ENCODE measurements around the gene FAM216B. TPM values are rescaled to one million over a fixed set of nuclear protein-coding genes. Genes with fewer than 3 reads are reported as not detected.
"Not testable (repeated sequence)": the region's sequence is repeated elsewhere in the genome, so short reads cannot be mapped to it uniquely, and the experiment has no call there.

Gene FAM216B
- polyA plus RNA-seq, 1 of the 3 experiments (the other 2 are of a cell fraction) = not detected

DNA sequence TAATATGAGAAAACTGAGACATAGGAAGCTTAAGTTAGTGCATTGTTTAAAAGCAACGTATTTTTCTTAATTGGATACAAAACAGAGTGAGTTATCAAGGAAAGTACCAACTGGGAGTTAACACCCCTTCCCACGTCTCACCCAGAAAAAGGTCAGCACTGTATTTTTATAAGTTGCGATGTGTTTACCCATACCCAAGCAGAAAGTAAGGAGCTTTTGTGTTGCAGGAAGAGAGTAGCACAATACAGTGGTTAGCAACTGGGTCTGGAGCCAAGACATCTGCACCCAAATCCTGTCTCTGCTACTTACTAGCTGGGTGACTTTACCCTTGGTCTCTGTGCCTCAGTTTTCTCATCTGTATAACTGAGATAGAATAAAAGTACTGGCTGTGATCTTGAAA, 34.3 kb downstream of the FAM216B start (continued):
- TF ChIP-seq EZH2phosphoT487 (IDR thresholded peaks at IDR 0.05; ENCODE audit: borderline replicate concordance, low read depth) = no peak
- TF ChIP-seq NRF1 (IDR thresholded peaks at IDR 0.05; ENCODE audit: low read depth, low read length) = no peak
- no peak for TF ChIP-seq JUND (IDR thresholded peaks at IDR 0.05)
- TF ChIP-seq, protein P1, sequence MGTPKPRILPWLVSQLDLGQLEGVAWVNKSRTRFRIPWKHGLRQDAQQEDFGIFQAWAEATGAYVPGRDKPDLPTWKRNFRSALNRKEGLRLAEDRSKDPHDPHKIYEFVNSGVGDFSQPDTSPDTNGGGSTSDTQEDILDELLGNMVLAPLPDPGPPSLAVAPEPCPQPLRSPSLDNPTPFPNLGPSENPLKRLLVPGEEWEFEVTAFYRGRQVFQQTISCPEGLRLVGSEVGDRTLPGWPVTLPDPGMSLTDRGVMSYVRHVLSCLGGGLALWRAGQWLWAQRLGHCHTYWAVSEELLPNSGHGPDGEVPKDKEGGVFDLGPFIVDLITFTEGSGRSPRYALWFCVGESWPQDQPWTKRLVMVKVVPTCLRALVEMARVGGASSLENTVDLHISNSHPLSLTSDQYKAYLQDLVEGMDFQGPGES (IDR thresholded peaks at IDR 0.05; ENCODE audit: low read depth, low read length) = no peak
- TF ChIP-seq MXI1 (IDR thresholded peaks at IDR 0.05; ENCODE audit: low read depth, low read length) = no peak

DNA sequence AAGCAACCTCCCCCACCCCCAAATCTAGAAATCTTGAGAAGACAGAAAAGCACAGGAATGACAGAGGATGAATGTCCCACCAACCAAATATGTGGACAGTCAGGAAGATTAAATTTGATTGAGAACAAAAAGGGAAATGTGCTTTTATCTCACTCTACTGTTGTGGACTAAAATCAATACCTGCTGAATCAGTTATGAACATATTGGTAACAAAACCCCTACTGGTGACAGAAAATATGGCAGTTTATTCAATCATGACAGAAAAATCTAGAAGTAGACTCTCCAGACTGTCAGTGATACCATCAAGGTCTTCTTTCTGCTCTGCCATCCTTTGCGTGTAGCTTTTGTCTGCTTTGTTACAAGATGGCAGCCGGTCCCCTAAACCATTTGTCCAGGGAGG, 35.2 kb downstream of the FAM216B start:
- Histone ChIP-seq H3K4me1 (ENCODE audit: control insufficient read depth in 1 of 2, insufficient read depth in 2 of 2, low read depth in 1 of 2, low read length in 1 of 2) (peaks cover 17 to 24% of the 10 kb centered on the region in 2 experiments), H4K20me1 (ENCODE audit: insufficient read depth) (no peaks in the 10 kb centered on the region), H3K27me3 (ENCODE audit: insufficient read depth) (no peaks in the 10 kb centered on the region), H3K79me2 (ENCODE audit: insufficient read depth) (no peaks in the 10 kb centered on the region), H3K27ac (ENCODE audit: low read depth in 2 of 2, low read length in 1 of 2) (peak overlapping the region in 1 of 2 experiments; percentile 14; a peak in 1 of 4 replicates), H3K9me2 (no peaks in the 10 kb centered on the region), H3K4me3 (ENCODE audit: low read depth in 2 of 2, low read length in 1 of 2) (no peak overlapping the region), H3K36me3 (replicated peaks in 1 of 2; ENCODE audit: control insufficient read depth in 1 of 2, insufficient read depth in 2 of 2, low read length in 1 of 2) (no peaks in the 10 kb centered on the region), H3K9me3 (no peaks in the 10 kb centered on the region), H3K4me2 (no peak overlapping the region), H3K9ac (no peak overlapping the region), H2AFZ (ENCODE audit: low read depth) (no peak overlapping the region), H3F3A (replicated peaks; ENCODE audit: insufficient read depth) (peaks cover 26% of the 10 kb centered on the region)
- WGBS (ENCODE audit: low lambda C conversion rate) = 79% methylated on average over 2 of the region's 2 CpGs
- POLR2A ChIA-PET = no interaction called here
- CTCF ChIA-PET = interaction anchor here (0.9 to 1.5 kb wide), 5 partner anchors 17 to 75 kb away, joined by 3 to 5 read pairs (median 3); no protein-coding TSS in a partner anchor
- DNase-seq = no peak
- no peak for TF ChIP-seq SIN3A (IDR thresholded peaks at IDR 0.05; ENCODE audit: borderline replicate concordance, low read depth, low read length)
- TF ChIP-seq TAF1 (IDR thresholded peaks at IDR 0.05; ENCODE audit: borderline replicate concordance, low read depth, low read length) = no peak
- TF ChIP-seq RFX5 (IDR thresholded peaks at IDR 0.05; ENCODE audit: low read length) = no peak
- TF ChIP-seq, protein P2, sequence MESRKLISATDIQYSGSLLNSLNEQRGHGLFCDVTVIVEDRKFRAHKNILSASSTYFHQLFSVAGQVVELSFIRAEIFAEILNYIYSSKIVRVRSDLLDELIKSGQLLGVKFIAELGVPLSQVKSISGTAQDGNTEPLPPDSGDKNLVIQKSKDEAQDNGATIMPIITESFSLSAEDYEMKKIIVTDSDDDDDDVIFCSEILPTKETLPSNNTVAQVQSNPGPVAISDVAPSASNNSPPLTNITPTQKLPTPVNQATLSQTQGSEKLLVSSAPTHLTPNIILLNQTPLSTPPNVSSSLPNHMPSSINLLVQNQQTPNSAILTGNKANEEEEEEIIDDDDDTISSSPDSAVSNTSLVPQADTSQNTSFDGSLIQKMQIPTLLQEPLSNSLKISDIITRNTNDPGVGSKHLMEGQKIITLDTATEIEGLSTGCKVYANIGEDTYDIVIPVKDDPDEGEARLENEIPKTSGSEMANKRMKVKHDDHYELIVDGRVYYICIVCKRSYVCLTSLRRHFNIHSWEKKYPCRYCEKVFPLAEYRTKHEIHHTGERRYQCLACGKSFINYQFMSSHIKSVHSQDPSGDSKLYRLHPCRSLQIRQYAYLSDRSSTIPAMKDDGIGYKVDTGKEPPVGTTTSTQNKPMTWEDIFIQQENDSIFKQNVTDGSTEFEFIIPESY (IDR thresholded peaks at IDR 0.05; ENCODE audit: borderline replicate concordance, low read depth) = no peak
- TF ChIP-seq RAD21 (IDR thresholded peaks at IDR 0.05; ENCODE audit: low read length) = no peak
- TF ChIP-seq, protein P3, sequence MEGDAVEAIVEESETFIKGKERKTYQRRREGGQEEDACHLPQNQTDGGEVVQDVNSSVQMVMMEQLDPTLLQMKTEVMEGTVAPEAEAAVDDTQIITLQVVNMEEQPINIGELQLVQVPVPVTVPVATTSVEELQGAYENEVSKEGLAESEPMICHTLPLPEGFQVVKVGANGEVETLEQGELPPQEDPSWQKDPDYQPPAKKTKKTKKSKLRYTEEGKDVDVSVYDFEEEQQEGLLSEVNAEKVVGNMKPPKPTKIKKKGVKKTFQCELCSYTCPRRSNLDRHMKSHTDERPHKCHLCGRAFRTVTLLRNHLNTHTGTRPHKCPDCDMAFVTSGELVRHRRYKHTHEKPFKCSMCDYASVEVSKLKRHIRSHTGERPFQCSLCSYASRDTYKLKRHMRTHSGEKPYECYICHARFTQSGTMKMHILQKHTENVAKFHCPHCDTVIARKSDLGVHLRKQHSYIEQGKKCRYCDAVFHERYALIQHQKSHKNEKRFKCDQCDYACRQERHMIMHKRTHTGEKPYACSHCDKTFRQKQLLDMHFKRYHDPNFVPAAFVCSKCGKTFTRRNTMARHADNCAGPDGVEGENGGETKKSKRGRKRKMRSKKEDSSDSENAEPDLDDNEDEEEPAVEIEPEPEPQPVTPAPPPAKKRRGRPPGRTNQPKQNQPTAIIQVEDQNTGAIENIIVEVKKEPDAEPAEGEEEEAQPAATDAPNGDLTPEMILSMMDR (IDR thresholded peaks at IDR 0.05) = peak; percentile 49

DNA sequence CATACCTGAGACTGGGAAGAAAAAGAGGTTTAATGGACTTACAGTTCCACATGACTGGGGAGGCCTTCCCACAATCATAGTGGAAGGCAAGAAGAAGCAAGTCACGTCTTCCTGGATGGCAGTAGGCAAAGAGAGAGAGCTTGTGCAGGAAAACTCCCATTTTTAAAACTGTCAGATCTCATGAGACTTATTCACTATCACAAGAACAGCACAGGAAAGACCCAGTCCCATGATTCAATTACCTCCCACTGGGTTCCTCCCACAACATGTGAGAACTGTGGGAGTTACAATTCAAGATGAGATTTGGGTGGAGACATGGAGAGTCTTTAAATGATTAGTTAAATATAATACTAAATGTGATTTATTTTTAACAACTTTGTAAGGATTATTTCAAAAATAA, 38.3 kb downstream of the FAM216B start:
- H4K20me1 ChIP-seq (ENCODE audit: insufficient read depth); POLR2A ChIA-PET; H3K27me3 ChIP-seq (ENCODE audit: insufficient read depth); DNase-seq; H3K4me2 ChIP-seq; H3K9me3 ChIP-seq; H3K79me2 ChIP-seq (ENCODE audit: insufficient read depth); H3K36me3 ChIP-seq (replicated peaks in 1 of 2; ENCODE audit: control insufficient read depth in 1 of 2, insufficient read depth in 2 of 2, low read length in 1 of 2); H3K9me2 ChIP-seq; CTCF ChIA-PET; H3K4me3 ChIP-seq (ENCODE audit: low read depth in 2 of 2, low read length in 1 of 2); H2AFZ ChIP-seq (ENCODE audit: low read depth); H3K9ac ChIP-seq: not testable (repeated sequence)
- WGBS (ENCODE audit: low lambda C conversion rate) = 81% methylated on average over 1 of the region's 1 CpG
- Histone ChIP-seq H3F3A (replicated peaks; ENCODE audit: insufficient read depth) (peaks cover 28% of the 10 kb centered on the region), H3K27ac (ENCODE audit: low read depth in 2 of 2, low read length in 1 of 2) (peak overlapping the region in 1 of 2 experiments; percentile 88; a peak in 1 of 4 replicates), H3K4me1 (ENCODE audit: control insufficient read depth in 1 of 2, insufficient read depth in 2 of 2, low read depth in 1 of 2, low read length in 1 of 2) (peaks cover 11 to 16% of the 10 kb centered on the region in 2 experiments; a peak in 3 of 4 replicates)
